GM12878 (cell line): Measurements from ENCODE around the gene TCN1. TPM values are rescaled to one million over a fixed set of nuclear protein-coding genes. Genes with fewer than 3 reads are reported as not detected.

Experiments
- ATAC-seq: fragments of 200-7000 bp; cut with Tn5 transposase; 3 replicates; pipeline ENCODE4 v1.9.1; 2020; ENCODE audit warnings: mild to moderate bottlenecking, moderate library complexity
- Bru-seq: library from RNA; stranded (reverse); fragments of 400-500 nt; gene quantifications from one replicate; lab custom pipeline; 2021; lab: Mats Ljungman, UMichigan
- BruChase-seq, 2 experiments: library from RNA; stranded (reverse); fragments of 400-500 nt; gene quantifications; one replicate each; lab custom pipeline; 2021; lab: Mats Ljungman, UMichigan
- BruUV-seq: library from RNA; stranded (reverse); fragments of 400-500 nt; replicated peaks from 2 replicates; lab custom pipeline; 2021; lab: Mats Ljungman, UMichigan
- CTCF ChIA-PET: fragments of 300-600 bp; sonication (Branson Sonifier 250); formaldehyde crosslinking; extraction: SDS; loops from one replicate; lab custom pipeline; 2021; ENCODE audit warnings: inconsistent platforms; lab: Yijun Ruan, JAX
- POLR2A ChIA-PET: fragments of 350-600 bp; formaldehyde crosslinking; extraction: SDS; loops from one replicate; lab custom pipeline; 2021; ENCODE audit warnings: inconsistent platforms; lab: Charles Lee
- RAD21 ChIA-PET: fragments of 300-600 bp; sonication (Branson Sonifier 250); formaldehyde crosslinking; loops from one replicate; lab custom pipeline; 2023; ENCODE audit warnings: antibody characterized with exemption; ENCODE audit not compliant: unreplicated experiment; lab: Charles Lee
- SMC1A ChIA-PET: fragments of 300-600 bp; sonication (Branson Sonifier 250); formaldehyde crosslinking; loops from one replicate; lab custom pipeline; 2023; ENCODE audit not compliant: unreplicated experiment, uncharacterized antibody; lab: Charles Lee
- DNase-seq: peaks from one replicate; pipeline ENCODE4 v3.0.0-alpha.2; 2011; ENCODE audit warnings: low read depth, low spot score
- FAIRE-seq: peaks from 3 replicates; lab custom pipeline; 2011; peaks lifted over from hg19 to GRCh38; lab: Jason Lieb, UNC
- H2AFZ ChIP-seq: 2 replicates; pipeline ENCODE4 v1.6.0; 2011; ENCODE audit warnings: low read depth, low read length, control low read depth; ENCODE audit not compliant: control insufficient read depth
- H3K27ac ChIP-seq: 2 replicates; pipeline ENCODE4 v1.5.1; 2011; ENCODE audit warnings: control low read depth; ENCODE audit not compliant: control insufficient read depth, insufficient read depth
- H3K27me3 ChIP-seq, 2 experiments: replicated peaks in 1 of 2; 2 replicates each; pipeline versions ENCODE4 v1.6.0 to v1.6.1; 2011; ENCODE audit warnings: low read length in 1 of 2; ENCODE audit not compliant: control insufficient read depth in 2 of 2, insufficient read depth in 2 of 2
- H3K36me3 ChIP-seq, 2 experiments: 2 replicates each; pipeline ENCODE4 v1.5.1; 2011; ENCODE audit warnings: low read length in 1 of 2; ENCODE audit not compliant: control insufficient read depth in 2 of 2, insufficient read depth in 2 of 2
- H3K4me1 ChIP-seq: 2 replicates; pipeline ENCODE4 v1.6.1; 2011; ENCODE audit warnings: mild to moderate bottlenecking, low read length, moderate library complexity, mixed read lengths; ENCODE audit not compliant: control insufficient read depth, insufficient read depth
- H3K4me2 ChIP-seq: 2 replicates; pipeline ENCODE4 v1.6.0; 2011; ENCODE audit warnings: control low read depth; ENCODE audit not compliant: control insufficient read depth, insufficient read depth
- H3K4me3 ChIP-seq: fragments of 200-600 bp; sonication (generic); 2 replicates; pipeline ENCODE4 v1.5.1; 2016
- H3K79me2 ChIP-seq: 2 replicates; pipeline ENCODE4 v1.6.0; 2011; ENCODE audit warnings: low read length; ENCODE audit not compliant: control insufficient read depth, insufficient read depth
- H3K9ac ChIP-seq: 2 replicates; pipeline ENCODE4 v1.8.0; 2011; ENCODE audit warnings: low read length, control low read depth, mixed read lengths; ENCODE audit not compliant: control insufficient read depth, insufficient read depth
- H3K9me3 ChIP-seq: replicated peaks from 3 replicates; pipeline ENCODE4 v1.5.1; 2011; ENCODE audit warnings: mild to moderate bottlenecking, low read length; ENCODE audit not compliant: control insufficient read depth, insufficient read depth
- H4K20me1 ChIP-seq: 2 replicates; pipeline ENCODE4 v1.6.0; 2011; ENCODE audit not compliant: control insufficient read depth, insufficient read depth
- ASH2L ChIP-seq: fragments of 300-600, 200-600 bp; sonication (generic); IDR thresholded peaks from 2 replicates; pipeline ENCODE4 v1.6.1; 2017; ENCODE audit warnings: low read depth, mild to moderate bottlenecking, borderline replicate concordance
- BACH1 ChIP-seq: fragments of 450-650 bp; IDR thresholded peaks from 2 replicates; pipeline ENCODE4 v1.6.1; 2017; ENCODE audit warnings: mild to moderate bottlenecking, borderline replicate concordance
- HCFC1 ChIP-seq: fragments of 150-350 bp; IDR thresholded peaks from 2 replicates; pipeline ENCODE4 v1.6.1; 2014; ENCODE audit warnings: low read length
- HDAC6 ChIP-seq: fragments of 200-600 bp; sonication (generic); IDR thresholded peaks from one replicate; pipeline ENCODE4 v1.8.0; 2017; ENCODE audit warnings: antibody characterized with exemption; ENCODE audit not compliant: unreplicated experiment
- HDGF ChIP-seq: fragments of 450-650 bp; IDR thresholded peaks from 2 replicates; pipeline ENCODE4 v1.6.1; 2016; ENCODE audit warnings: antibody characterized with exemption
- MLLT1 ChIP-seq: fragments of 450-650 bp; IDR thresholded peaks from 2 replicates; pipeline ENCODE4 v1.6.1; 2016; ENCODE audit warnings: mild to moderate bottlenecking
- NFXL1 ChIP-seq: fragments of 450-650 bp; IDR thresholded peaks from 2 replicates; pipeline ENCODE4 v1.6.1; 2017; ENCODE audit warnings: antibody characterized with exemption, mild to moderate bottlenecking, borderline replicate concordance
- PRDM15 ChIP-seq: fragments of 450-650 bp; formaldehyde crosslinking; IDR thresholded peaks from 2 replicates; pipeline ENCODE4 v1.4.0; 2020; ENCODE audit warnings: mild to moderate bottlenecking, moderate library complexity
- RB1 ChIP-seq: fragments of 450-650 bp; formaldehyde crosslinking; IDR thresholded peaks from 2 replicates; pipeline ENCODE4 v1.6.1; 2017; ENCODE audit warnings: mild to moderate bottlenecking, borderline replicate concordance
- STAT3 ChIP-seq: IDR thresholded peaks from 2 replicates; pipeline ENCODE4 v1.6.1; 2011; ENCODE audit warnings: low read depth, low read length, improper control_type of control experiment
- TARDBP ChIP-seq: IDR thresholded peaks from 2 replicates; pipeline ENCODE4 v1.6.1; 2016; ENCODE audit warnings: borderline replicate concordance
- TCF7 ChIP-seq: IDR thresholded peaks from 2 replicates; pipeline ENCODE4 v1.6.1; 2014; ENCODE audit warnings: antibody characterized with exemption, borderline replicate concordance
- ZZZ3 ChIP-seq: IDR thresholded peaks from 2 replicates; pipeline ENCODE4 v1.6.1; 2011; ENCODE audit warnings: low read depth; ENCODE audit not compliant: control insufficient read depth, insufficient read length
- WGBS: methylation state at CpG from one replicate; pipeline ENCODE4 v1.1.6; 2016; ENCODE audit warnings: low lambda C conversion rate; ENCODE audit not compliant: insufficient replicate concordance, insufficient coverage; ENCODE audit errors: missing lambda C conversion rate; 5-methylcytosine and 5-hydroxymethylcytosine counted together
- in situ Hi-C: fragments of 300-500 bp; cut with MboI; formaldehyde crosslinking; loops from 9 replicates; pipeline ENCODE4 v1.14.3; 2018; ENCODE audit warnings: mixed read lengths
- intact Hi-C: fragments of 100-400 bp; cut with micrococcal nuclease; formaldehyde crosslinking; loops from one replicate; pipeline ENCODE4 v1.14.2; 2022; ENCODE audit not compliant: unreplicated experiment
- long read RNA-seq, 2 experiments: library from polyadenylated mRNA; unstranded; transcript quantifications; one replicate each; pipeline ENCODE4 v2.0.0, GENCODE V29; 2019 to 2020
- polyA minus RNA-seq, 3 experiments: library from RNA; depleted of rRNA, polyadenylated mRNA; stranded (reverse); fragments of >200 nt; gene quantifications; 2 replicates each; pipeline ENCODE4 v1.2.3, GENCODE V29; 2011
- polyA plus RNA-seq, 11 experiments: library from polyadenylated mRNA; depleted of rRNA in 4 of 11; unstranded in 6 of 11; stranded (reverse) in 5 of 11; fragments of >200 nt; fragmentation: Nextera tagmentation in 4 of 11; fragmentation: Illumina TruSeq in 1 of 11; extraction: Ambion mirVana in 4 of 11; extraction: Trizol in 1 of 11; gene quantifications; 1 replicate in 1 of 11; 2 replicates in 10 of 11; pipeline versions ENCODE4 v1.2.1 to v1.2.3, GENCODE V29; 2011 to 2016; ENCODE audit warnings: inconsistent platforms in 2 of 11, missing spikeins in 2 of 11, low read depth in 1 of 11
- total RNA-seq, 4 experiments: library from RNA; depleted of rRNA in 3 of 4; stranded (reverse); fragments of >200 nt in 3 of 4; fragmentation: Illumina TruSeq in 1 of 4; extraction: Trizol in 1 of 4; gene quantifications; 2 replicates each; pipeline versions ENCODE4 v1.2.1 to v1.2.3, GENCODE V29; 2013 to 2021

Gene TCN1
- total RNA-seq (2013; cell fraction: nucleolus; rRNA removed), result not detected in 2 replicates
- total RNA-seq (2014; rRNA removed) (not detected in 2 replicates), total RNA-seq (2014; rRNA removed; fragmentation: Illumina TruSeq; extraction: Trizol) (not detected in 2 replicates), total RNA-seq (2021) (not detected in 2 replicates), polyA plus RNA-seq (2011; rRNA removed) (not detected in 2 replicates), polyA plus RNA-seq (2014; fragmentation: Illumina TruSeq; extraction: Trizol) (not detected in 2 replicates), polyA plus RNA-seq (2014; fragmentation: Nextera tagmentation; extraction: Ambion mirVana) (not detected), polyA plus RNA-seq (2014; rRNA removed) (not detected in 2 replicates), polyA plus RNA-seq (2016; fragmentation: Nextera tagmentation; extraction: Ambion mirVana) (not detected), polyA minus RNA-seq (2011; rRNA and poly(A)+ RNA removed) (not detected in 2 replicates), Bru-seq, nascent RNA (not detected), BruChase-seq, experiment 1, labeled RNA remaining after a 6-hour chase (not detected), BruChase-seq, experiment 2, labeled RNA remaining after a 2-hour chase (not detected)
- polyA plus RNA-seq (2011; ENCODE audit: low read depth), result not detected
- not detected in 2 replicates for polyA plus RNA-seq (2011; cell fraction: cytosol; rRNA removed)
- polyA plus RNA-seq (2011; cell fraction: nucleus; rRNA removed), result not detected in 2 replicates
- polyA plus RNA-seq (2012), result not detected in 2 replicates
- polyA minus RNA-seq (2011; cell fraction: cytosol; rRNA and poly(A)+ RNA removed), result not detected in 2 replicates
- polyA minus RNA-seq (2011; cell fraction: nucleus; rRNA and poly(A)+ RNA removed), result not detected in 2 replicates
- long read RNA-seq, experiment 1, result 0 reads
- long read RNA-seq, experiment 2, result 0 reads

GRCh38 chr11:59866397-59866796, at the start of gene TCN1:
TCN1 (minus strand) TSS chr11:59866487; CDS start chr11:59866470, 17 bp downstream.
- no peak within 1 kb of the TSS for H3K4me2 ChIP-seq
- TF ChIP-seq RB1 (no peak), TCF7 (no peak), BACH1 (no peak), MLLT1 (no peak), TARDBP (no peak), STAT3 (no peak), HDAC6 (no peak), PRDM15 (CRISPR knock-in tag) (no peak), ASH2L (no peak), HCFC1 (no peak), NFXL1 (no peak), ZZZ3 (no peak), HDGF (no peak)
- 2% methylated on average over 3 of the region's 3 CpGs for WGBS
- no peaks in the 10 kb centered on the region for H3K79me2 ChIP-seq
- H2AFZ ChIP-seq, result no peak within 1 kb of the TSS
- ChIA-PET CTCF (no interaction called here), RAD21 (no interaction called here), POLR2A (no interaction called here), SMC1A (interaction anchor here (0.5 kb wide), 1 partner anchor 20 kb away, joined by 4 read pairs; no protein-coding TSS in a partner anchor)
- BruUV-seq, result no TSS peak
- H3K9ac ChIP-seq, result no peak within 1 kb of the TSS
- DNase-seq (no peak), FAIRE-seq (no peak), ATAC-seq (no peak)
- H3K9me3 ChIP-seq, result no peaks in the 10 kb centered on the region
- H3K4me3 ChIP-seq, result no peak within 1 kb of the TSS
- in situ Hi-C loops (no loop called here), intact Hi-C loops (no loop called here)
- H4K20me1 ChIP-seq, result no peaks in the 10 kb centered on the region
- H3K4me1 ChIP-seq, result no peaks in the 10 kb centered on the region
- 0 out of 4 replicates have a peak, but pooled peaks cover 0 to 2% of the 10 kb centered on the region in 2 experiments for H3K27me3 ChIP-seq
- no peaks in the 10 kb centered on the region for H3K36me3 ChIP-seq
- H3K27ac ChIP-seq, result no peak within 1 kb of the TSS
